IMR-90 (cell line): Measurements from ENCODE around the gene ADGRA3. TPM values are rescaled to one million over a fixed set of nuclear protein-coding genes. Genes with fewer than 3 reads are reported as not detected.

Experiments used
- ATAC-seq: fragments of 200-7000 bp; cut with Tn5 transposase; 2 replicates; pipeline ENCODE4 v1.9.1; 2020; ENCODE audit warnings: low read depth, mild to moderate bottlenecking, moderate library complexity
- BruUV-seq: library from RNA; stranded (reverse); fragments of 400-500 nt; replicated peaks from 2 replicates; lab custom pipeline; 2021; lab: Mats Ljungman, UMichigan
- CTCF ChIA-PET: fragments of 300-600 bp; formaldehyde crosslinking; extraction: SDS; loops from one replicate; lab custom pipeline; 2021; ENCODE audit warnings: antibody characterized with exemption; lab: Yijun Ruan, JAX
- POLR2A ChIA-PET: fragments of 300-600 bp; sonication (Branson Sonifier 250); formaldehyde crosslinking; loops from one replicate; lab custom pipeline; 2022; ENCODE audit warnings: antibody characterized with exemption; ENCODE audit not compliant: unreplicated experiment; lab: Charles Lee
- DNase-seq: peaks from one replicate; pipeline ENCODE4 v3.0.0; 2013
- H2AFZ ChIP-seq: replicated peaks from 2 replicates; pipeline ENCODE3; 2013; ENCODE audit warnings: low read length, mild to moderate bottlenecking; ENCODE audit not compliant: poor library complexity
- H2AK5ac ChIP-seq: 2 replicates; pipeline ENCODE4 v1.6.1; 2013; ENCODE audit warnings: low read depth, low read length, inconsistent platforms
- H2AK9ac ChIP-seq: replicated peaks from 2 replicates; pipeline ENCODE3; 2013; ENCODE audit warnings: mild to moderate bottlenecking, low read depth, low read length, moderate library complexity; ENCODE audit not compliant: poor library complexity
- H2BK120ac ChIP-seq: 2 replicates; pipeline ENCODE4 v1.6.1; 2013; ENCODE audit warnings: low read depth, low read length, inconsistent platforms
- H2BK15ac ChIP-seq: 3 replicates; pipeline ENCODE4 v1.6.1; 2013; ENCODE audit warnings: low read depth, low read length, inconsistent platforms
- H2BK20ac ChIP-seq: 2 replicates; pipeline ENCODE4 v1.6.1; 2013; ENCODE audit warnings: low read depth, mild to moderate bottlenecking, inconsistent platforms, low read length, moderate library complexity
- H2BK5ac ChIP-seq: 2 replicates; pipeline ENCODE4 v1.6.1; 2013; ENCODE audit warnings: mild to moderate bottlenecking, low read depth, low read length, inconsistent platforms; ENCODE audit not compliant: poor library complexity, severe bottlenecking
- H3K14ac ChIP-seq: replicated peaks from 2 replicates; pipeline ENCODE4 v1.6.1; 2013; ENCODE audit warnings: low read depth, low read length, inconsistent platforms
- H3K18ac ChIP-seq: 2 replicates; pipeline ENCODE4 v1.6.1; 2013; ENCODE audit warnings: low read depth, low read length, control low read depth
- H3K23ac ChIP-seq: 2 replicates; pipeline ENCODE4 v1.6.1; 2013; ENCODE audit warnings: low read depth, low read length, inconsistent platforms
- H3K27ac ChIP-seq: 2 replicates; pipeline ENCODE4 v1.5.1; 2013; ENCODE audit warnings: mild to moderate bottlenecking, control low read depth, low read length; ENCODE audit not compliant: insufficient read depth
- H3K27me3 ChIP-seq: 2 replicates; pipeline ENCODE4 v1.6.1; 2013; ENCODE audit warnings: low read length; ENCODE audit not compliant: control insufficient read depth, insufficient read depth
- H3K36me3 ChIP-seq: 2 replicates; pipeline ENCODE4 v1.6.1; 2013; ENCODE audit warnings: low read length, mixed read lengths; ENCODE audit not compliant: control insufficient read depth, insufficient read depth
- H3K4ac ChIP-seq: 2 replicates; pipeline ENCODE4 v1.6.1; 2013; ENCODE audit warnings: low read depth, low read length, inconsistent platforms
- H3K4me1 ChIP-seq: 2 replicates; pipeline ENCODE4 v1.6.1; 2013; ENCODE audit warnings: low read length, mixed read lengths; ENCODE audit not compliant: control insufficient read depth, insufficient read depth
- H3K4me2 ChIP-seq: 2 replicates; pipeline ENCODE4 v1.6.1; 2013; ENCODE audit warnings: low read depth, mild to moderate bottlenecking, control low read depth, low read length, moderate library complexity
- H3K4me3 ChIP-seq: 2 replicates; pipeline ENCODE4 v1.5.1; 2013; ENCODE audit warnings: low read depth, mild to moderate bottlenecking, control low read depth, low read length, moderate library complexity; ENCODE audit not compliant: insufficient read depth
- H3K56ac ChIP-seq: 2 replicates; pipeline ENCODE4 v1.6.1; 2013; ENCODE audit warnings: low read length, inconsistent platforms; ENCODE audit not compliant: insufficient read depth; ENCODE audit errors: extremely low read depth
- H3K79me1 ChIP-seq, 2 experiments: 2 replicates each; pipeline ENCODE4 v1.6.1; 2013; ENCODE audit warnings: low read length in 2 of 2, inconsistent platforms in 1 of 2, low read depth in 1 of 2
- H3K9ac ChIP-seq: 2 replicates; pipeline ENCODE4 v1.6.1; 2013; ENCODE audit warnings: low read depth, low read length, control low read depth
- H3K9me1 ChIP-seq: 2 replicates; pipeline ENCODE4 v1.6.1; 2013; ENCODE audit warnings: low read length, inconsistent platforms; ENCODE audit not compliant: insufficient read depth
- H3K9me3 ChIP-seq: 2 replicates; pipeline ENCODE4 v1.6.1; 2013; ENCODE audit warnings: low read length; ENCODE audit not compliant: control insufficient read depth, insufficient read depth
- H4K20me1 ChIP-seq: 2 replicates; pipeline ENCODE4 v1.6.1; 2013; ENCODE audit warnings: low read length, inconsistent platforms; ENCODE audit not compliant: insufficient read depth
- H4K5ac ChIP-seq: 2 replicates; pipeline ENCODE4 v1.6.1; 2013; ENCODE audit warnings: mild to moderate bottlenecking, low read depth, low read length, control low read depth
- H4K8ac ChIP-seq, 2 experiments: 2 replicates each; pipeline ENCODE4 v1.6.1; 2013; ENCODE audit warnings: low read depth in 2 of 2, low read length in 2 of 2, control low read depth in 1 of 2, inconsistent platforms in 1 of 2
- H4K91ac ChIP-seq: 2 replicates; pipeline ENCODE4 v1.6.1; 2013; ENCODE audit warnings: low read depth, low read length, inconsistent platforms; ENCODE audit not compliant: insufficient read depth
- BHLHE40 ChIP-seq: fragments of 150-350 bp; IDR thresholded peaks from 2 replicates; pipeline ENCODE4 v1.6.1; 2016; ENCODE audit warnings: mild to moderate bottlenecking, low read depth, low read length
- MAFK ChIP-seq: IDR thresholded peaks from 2 replicates; pipeline ENCODE4 v1.6.1; 2012; ENCODE audit warnings: low read depth, low read length, improper control_type of control experiment
- MAZ ChIP-seq: IDR thresholded peaks from 2 replicates; pipeline ENCODE4 v1.6.1; 2012; ENCODE audit warnings: low read depth, mild to moderate bottlenecking, low read length, improper control_type of control experiment, moderate library complexity, borderline replicate concordance
- POLR2A ChIP-seq: IDR thresholded peaks from 2 replicates; pipeline ENCODE4 v1.6.1; 2012; ENCODE audit warnings: mild to moderate bottlenecking, low read depth, low read length
- WGBS, 2 experiments: methylation state at CpG; one replicate each; pipeline versions ENCODE4 v1.1.5 to v1.1.7; 2013; ENCODE audit warnings: missing lambda C conversion rate in 2 of 2; ENCODE audit not compliant: insufficient read length in 1 of 2; ENCODE audit errors: extremely low coverage in 2 of 2; 5-methylcytosine and 5-hydroxymethylcytosine counted together
- dilution Hi-C: fragments of 300-500 bp; cut with HindIII; formaldehyde crosslinking; loops from one replicate; pipeline ENCODE4 v1.14.3; 2018; ENCODE audit warnings: low sequenced_read_pairs; ENCODE audit not compliant: unreplicated experiment
- in situ Hi-C: fragments of 300-500 bp; cut with MboI; formaldehyde crosslinking; loops from 3 replicates; pipeline ENCODE4 v1.14.3; 2019; ENCODE audit warnings: low sequenced_read_pairs, inconsistent platforms, mixed read lengths
- intact Hi-C: fragments of 100-400 bp; cut with micrococcal nuclease; formaldehyde crosslinking; loops from 2 replicates; pipeline ENCODE4 v1.10.0; 2022
- polyA plus RNA-seq, 3 experiments: library from polyadenylated mRNA; depleted of rRNA; stranded (reverse); fragments of >200 nt; gene quantifications; 2 replicates each; pipeline ENCODE4 v1.2.3, GENCODE V29; 2012; ENCODE audit warnings: low replicate concordance in 1 of 3
- total RNA-seq: library from RNA; depleted of rRNA; stranded (reverse); fragments of >200 nt; gene quantifications from 2 replicates; pipeline ENCODE4 v1.2.3, GENCODE V29; 2012
- TF ChIP-seq, protein P1 (sequence below): conservative IDR thresholded peaks from 2 replicates; pipeline ENCODE4 v1.5.1; 2012; ENCODE audit warnings: mild to moderate bottlenecking, low read depth, low read length, improper control_type of control experiment
- TF ChIP-seq, protein P2 (sequence below): fragments of 150-350 bp; IDR thresholded peaks from 2 replicates; pipeline ENCODE4 v1.6.1; 2016; ENCODE audit warnings: low read depth, mild to moderate bottlenecking, low read length, moderate library complexity, borderline replicate concordance
- TF ChIP-seq, protein P3 (sequence below): fragments of 150-350 bp; IDR thresholded peaks from 2 replicates; pipeline ENCODE4 v1.6.1; 2017; ENCODE audit warnings: mild to moderate bottlenecking, antibody characterized with exemption, low read length, low read depth

The ADGRA3 gene
- total and polyA plus RNA-seq, 2 of the 4 experiments (the other 2 are of a cell fraction), result 20.1 to 28.0 TPM

GRCh38 chr4:22478426-22478825 is 37.4 kb downstream of the ADGRA3 start (continued):
- TF ChIP-seq, protein P1, sequence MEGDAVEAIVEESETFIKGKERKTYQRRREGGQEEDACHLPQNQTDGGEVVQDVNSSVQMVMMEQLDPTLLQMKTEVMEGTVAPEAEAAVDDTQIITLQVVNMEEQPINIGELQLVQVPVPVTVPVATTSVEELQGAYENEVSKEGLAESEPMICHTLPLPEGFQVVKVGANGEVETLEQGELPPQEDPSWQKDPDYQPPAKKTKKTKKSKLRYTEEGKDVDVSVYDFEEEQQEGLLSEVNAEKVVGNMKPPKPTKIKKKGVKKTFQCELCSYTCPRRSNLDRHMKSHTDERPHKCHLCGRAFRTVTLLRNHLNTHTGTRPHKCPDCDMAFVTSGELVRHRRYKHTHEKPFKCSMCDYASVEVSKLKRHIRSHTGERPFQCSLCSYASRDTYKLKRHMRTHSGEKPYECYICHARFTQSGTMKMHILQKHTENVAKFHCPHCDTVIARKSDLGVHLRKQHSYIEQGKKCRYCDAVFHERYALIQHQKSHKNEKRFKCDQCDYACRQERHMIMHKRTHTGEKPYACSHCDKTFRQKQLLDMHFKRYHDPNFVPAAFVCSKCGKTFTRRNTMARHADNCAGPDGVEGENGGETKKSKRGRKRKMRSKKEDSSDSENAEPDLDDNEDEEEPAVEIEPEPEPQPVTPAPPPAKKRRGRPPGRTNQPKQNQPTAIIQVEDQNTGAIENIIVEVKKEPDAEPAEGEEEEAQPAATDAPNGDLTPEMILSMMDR, result no peak
- TF ChIP-seq, protein P2, sequence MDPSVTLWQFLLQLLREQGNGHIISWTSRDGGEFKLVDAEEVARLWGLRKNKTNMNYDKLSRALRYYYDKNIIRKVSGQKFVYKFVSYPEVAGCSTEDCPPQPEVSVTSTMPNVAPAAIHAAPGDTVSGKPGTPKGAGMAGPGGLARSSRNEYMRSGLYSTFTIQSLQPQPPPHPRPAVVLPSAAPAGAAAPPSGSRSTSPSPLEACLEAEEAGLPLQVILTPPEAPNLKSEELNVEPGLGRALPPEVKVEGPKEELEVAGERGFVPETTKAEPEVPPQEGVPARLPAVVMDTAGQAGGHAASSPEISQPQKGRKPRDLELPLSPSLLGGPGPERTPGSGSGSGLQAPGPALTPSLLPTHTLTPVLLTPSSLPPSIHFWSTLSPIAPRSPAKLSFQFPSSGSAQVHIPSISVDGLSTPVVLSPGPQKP, result no peak
- no peak for TF ChIP-seq BHLHE40

GRCh38 chr4:22477813-22478182 is 38.1 kb downstream of the ADGRA3 start:
- H4K20me1 ChIP-seq, result peaks cover 12% of the 10 kb centered on the region
- no peak overlapping the region for H3K56ac ChIP-seq
- no peak overlapping the region for H3K4me2 ChIP-seq
- no peak overlapping the region for H3K18ac ChIP-seq
- no peak for TF ChIP-seq POLR2A
- TF ChIP-seq, protein P2, result no peak
- TF ChIP-seq BHLHE40, result no peak
- TF ChIP-seq, protein P1, result no peak
- TF ChIP-seq, protein P3, sequence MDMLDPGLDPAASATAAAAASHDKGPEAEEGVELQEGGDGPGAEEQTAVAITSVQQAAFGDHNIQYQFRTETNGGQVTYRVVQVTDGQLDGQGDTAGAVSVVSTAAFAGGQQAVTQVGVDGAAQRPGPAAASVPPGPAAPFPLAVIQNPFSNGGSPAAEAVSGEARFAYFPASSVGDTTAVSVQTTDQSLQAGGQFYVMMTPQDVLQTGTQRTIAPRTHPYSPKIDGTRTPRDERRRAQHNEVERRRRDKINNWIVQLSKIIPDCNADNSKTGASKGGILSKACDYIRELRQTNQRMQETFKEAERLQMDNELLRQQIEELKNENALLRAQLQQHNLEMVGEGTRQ, result no peak
- TF ChIP-seq MAZ, result no peak
- TF ChIP-seq MAFK, result peak; percentile 42; the same call in 1 of the 2 replicates
- no peak overlapping the region for H4K8ac ChIP-seq
- in situ Hi-C loops, result no loop called here
- no peak overlapping the region for H3K14ac ChIP-seq
- WGBS, 2 experiments, result 92% methylated on average over 4 of the region's 6 CpGs; no CpG with 5 or more reads in 1 of the 2 experiments
- H3K4me1 ChIP-seq, result peaks cover 9% of the 10 kb centered on the region
- ATAC-seq, result no peak
- H2BK20ac ChIP-seq, result no peak overlapping the region
- H3K27me3 ChIP-seq, result no peaks in the 10 kb centered on the region
- ChIA-PET CTCF (interaction anchor here (0.6 to 1.1 kb wide), 2 partner anchors 29 to 38 kb away, joined by 4 to 8 read pairs; partner anchors contain the start of gene ADGRA3), POLR2A (no interaction called here)
- H3K9me1 ChIP-seq, result peaks cover 6% of the 10 kb centered on the region; the same call in 1 of the 2 replicates
- H2AK9ac ChIP-seq, result no peak overlapping the region
- H2BK15ac ChIP-seq, result no peak overlapping the region
- no peak overlapping the region for H3K4me3 ChIP-seq
- no TSS peak for BruUV-seq
- H3K4ac ChIP-seq, result no peak overlapping the region
- H3K27ac ChIP-seq, result no peak overlapping the region
- intact Hi-C loops, result no loop called here
- H2AK5ac ChIP-seq, result no peak overlapping the region
- DNase-seq, result no peak
- H2AFZ ChIP-seq, result no peak overlapping the region
- no peak overlapping the region for H3K9ac ChIP-seq
- dilution Hi-C loops, result no loop called here
- no peaks in the 10 kb centered on the region for H3K36me3 ChIP-seq
- H2BK5ac ChIP-seq, result no peak overlapping the region
- peaks cover 18 to 23% of the 10 kb centered on the region in 2 experiments; a peak in 3 of 4 replicates for H3K79me1 ChIP-seq
- no peak overlapping the region for H4K91ac ChIP-seq
- no peaks in the 10 kb centered on the region for H3K9me3 ChIP-seq
- no peak overlapping the region for H3K23ac ChIP-seq
- no peak overlapping the region for H4K5ac ChIP-seq
- H2BK120ac ChIP-seq, result no peak overlapping the region
